CD4-positive, alpha-beta T cell treated with Interleukin-21 for 1 hour (primary cell): ENCODE measurements around the gene DCDC2.
"Not testable (repeated sequence)": the region's sequence is repeated elsewhere in the genome, so short reads cannot be mapped to it uniquely, and the experiment has no call there.

ENCODE experiments used
- DNase-seq: peaks from one replicate; pipeline ENCODE4 v3.0.0-alpha.2; 2020

Gene DCDC2

DNA sequence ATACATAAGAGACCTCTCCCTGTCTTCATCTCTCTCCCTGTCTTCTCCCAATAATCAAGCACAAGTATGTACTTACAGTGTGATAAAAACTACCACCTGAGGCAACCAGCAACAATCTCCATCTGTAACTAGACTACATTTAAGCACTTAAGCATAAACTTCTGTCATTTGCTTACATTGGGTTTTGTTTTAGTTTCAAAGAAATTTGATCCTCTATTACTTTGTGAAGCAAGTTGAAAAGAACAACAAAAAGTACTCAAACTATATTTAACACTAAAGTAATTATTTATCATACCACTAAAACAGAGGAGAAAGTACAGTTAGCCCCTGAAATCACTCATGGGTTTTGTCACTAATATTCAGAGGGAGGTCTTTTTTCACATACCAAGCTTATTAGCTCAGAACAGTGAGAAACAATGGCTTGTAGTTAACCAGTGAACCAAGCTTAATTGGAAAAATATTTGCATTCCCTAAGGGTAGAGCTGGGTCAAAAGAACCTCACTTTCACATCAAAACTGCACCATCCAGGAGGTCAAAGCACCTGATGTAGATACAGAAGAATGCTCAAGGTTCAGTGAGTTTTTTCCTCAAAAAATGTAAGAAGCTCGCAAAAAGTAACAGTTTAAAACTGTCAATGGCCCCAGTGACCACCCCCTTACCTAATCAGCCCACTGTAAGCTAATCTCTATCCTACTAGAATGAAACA is 34.1 kb downstream of the DCDC2 start:
- no peak for DNase-seq

DNA sequence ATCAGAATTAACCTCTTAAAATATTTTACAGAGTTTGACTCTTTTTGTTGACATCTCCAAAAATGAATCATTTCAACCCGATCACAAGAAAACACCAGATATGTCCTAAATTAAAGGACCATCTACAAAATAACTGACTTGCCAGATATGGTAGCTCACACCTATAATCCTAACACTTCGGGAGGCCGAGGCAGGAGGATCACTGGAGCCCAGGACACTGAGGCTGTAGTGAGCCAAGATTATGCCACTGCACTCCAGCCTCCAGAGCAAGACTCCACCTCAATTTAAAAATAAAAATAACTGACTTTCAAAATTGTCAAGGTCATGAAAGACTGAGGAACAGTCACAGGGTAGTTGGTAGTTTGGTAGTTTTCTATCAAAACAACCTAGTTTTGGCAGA is 34.9 kb downstream of the DCDC2 start:
- no peak for DNase-seq

DNA sequence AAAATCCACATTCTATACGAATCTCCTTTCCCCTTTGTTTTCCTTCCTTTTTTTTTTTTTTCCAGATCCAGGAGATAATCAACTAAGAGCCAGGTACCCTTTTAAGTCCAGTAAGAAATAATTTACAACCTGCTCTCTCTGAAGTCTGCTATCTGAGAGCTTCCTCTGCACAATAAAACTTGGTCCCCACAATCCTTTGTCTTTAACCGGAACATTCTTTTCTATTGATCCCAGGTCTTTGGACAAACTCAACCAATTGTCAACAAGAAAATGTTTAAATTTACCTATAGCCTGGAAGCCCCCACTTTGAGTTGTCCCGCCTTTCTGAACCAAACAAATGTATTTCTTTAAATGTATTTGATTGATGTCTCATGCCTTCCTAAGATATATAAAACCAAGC is 35.4 kb downstream of the DCDC2 start:
- not testable (repeated sequence) for DNase-seq

GRCh38 chr6:24321538-24322162 is 36.2 kb downstream of the DCDC2 start:
- DNase-seq: no peak

DNA sequence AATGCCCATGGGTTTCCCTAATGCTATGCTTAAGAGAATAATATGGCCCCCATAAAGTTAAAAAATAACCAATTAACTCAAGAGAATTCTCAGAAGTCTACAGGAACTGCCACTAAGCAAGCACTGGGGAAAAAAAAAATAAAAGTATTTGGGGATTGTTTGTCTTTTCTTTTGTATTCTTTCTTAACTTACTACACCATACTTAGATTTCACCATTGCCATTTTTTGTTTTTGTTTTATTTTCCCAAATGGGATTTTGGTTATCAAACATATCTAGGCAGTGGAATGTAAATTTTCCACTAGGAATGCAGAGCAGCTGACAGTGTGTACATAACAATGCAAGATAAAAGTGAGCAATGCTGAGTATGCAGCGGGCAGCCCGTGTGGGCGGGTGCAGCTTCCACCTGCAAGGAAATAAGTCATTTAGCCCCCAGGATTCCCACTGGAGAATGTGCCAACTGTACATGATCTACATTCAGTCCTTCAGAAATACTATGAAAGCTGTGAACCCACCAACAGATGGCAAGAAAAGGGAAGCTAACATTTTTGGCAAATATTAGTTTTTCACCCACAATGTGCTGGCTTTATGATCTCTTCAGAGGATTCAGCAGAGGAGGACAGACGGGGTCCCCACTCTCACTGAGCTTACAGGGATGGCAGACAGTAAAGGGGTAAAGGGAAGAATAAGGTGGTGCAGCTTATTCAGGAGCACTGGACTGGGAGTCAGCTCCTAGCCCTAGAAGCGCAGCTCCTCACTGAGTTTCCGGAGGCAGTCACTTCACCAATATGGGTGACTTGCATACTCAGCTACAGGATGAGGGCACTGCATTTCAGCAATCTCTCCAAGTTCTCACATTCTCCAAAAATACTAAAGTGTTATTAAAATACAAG is 44.4 kb downstream of the DCDC2 start:
- no peak for DNase-seq

GRCh38 chr6:24311775-24312174 is 46.1 kb downstream of the DCDC2 start:
- DNase-seq: not testable (repeated sequence)

DNA sequence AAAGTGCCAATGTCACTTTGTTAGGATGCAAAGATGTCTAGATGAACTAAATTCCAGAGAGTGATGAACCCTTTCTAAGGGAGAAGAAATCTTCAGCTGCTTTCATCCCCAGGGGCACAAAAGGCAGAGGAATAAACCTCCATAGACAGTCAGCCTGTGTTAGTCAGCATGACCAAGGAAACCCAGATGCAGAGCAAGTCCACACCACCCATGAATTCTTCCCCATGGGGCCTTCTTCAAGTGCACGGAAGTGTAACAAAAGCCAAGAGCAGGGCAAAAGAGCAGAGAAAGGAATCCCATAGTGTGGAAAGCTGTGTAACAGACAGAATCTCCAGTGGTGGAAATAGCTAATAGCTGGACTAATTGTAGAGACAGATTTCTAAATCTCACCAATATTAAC is 50.0 kb downstream of the DCDC2 start:
- DNase-seq: no peak

- no peak for DNase-seq
Measured at GRCh38 chr6:24306936-24307335, 50.9 kb downstream of the DCDC2 start.

GRCh38 chr6:24306038-24306437 is 51.8 kb downstream of the DCDC2 start:
- DNase-seq: no peak

DNA sequence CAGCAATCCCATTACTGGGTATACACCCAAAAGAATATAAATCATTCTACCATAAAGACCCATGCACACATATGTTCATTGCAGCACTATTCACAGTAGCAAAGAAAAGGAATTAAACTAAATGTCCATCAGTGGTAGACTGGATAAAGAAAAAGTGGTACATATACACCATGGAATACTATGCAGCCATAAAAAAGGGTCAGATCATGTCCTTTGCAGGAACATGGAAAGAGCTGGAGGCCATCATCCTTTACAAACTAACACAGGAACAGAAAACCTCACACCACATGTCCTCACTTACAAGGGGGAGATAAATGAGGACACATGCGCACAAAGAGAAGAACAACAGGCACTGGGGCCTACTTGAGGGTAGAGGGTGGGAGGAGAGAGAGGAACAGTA is 60.9 kb downstream of the DCDC2 start:
- DNase-seq: no peak

DNA sequence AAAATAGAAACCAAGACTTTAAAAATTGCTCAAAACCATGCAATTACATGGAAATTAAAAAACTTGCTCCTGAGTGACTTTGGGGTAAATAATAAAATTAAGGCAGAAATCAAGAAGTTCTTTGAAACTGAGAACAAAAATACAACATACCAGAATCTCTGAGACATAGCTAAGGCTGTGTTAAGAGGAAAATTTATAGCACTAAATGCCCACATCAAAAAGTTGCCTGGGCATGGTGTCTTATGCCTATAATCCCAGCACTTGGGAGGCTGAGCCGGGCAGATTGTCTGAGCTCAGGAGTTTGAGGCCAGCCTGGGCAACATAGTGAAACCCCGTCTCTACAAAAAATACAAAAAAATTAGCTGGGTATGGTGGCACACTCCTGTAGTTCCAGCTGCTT is 64.0 kb downstream of the DCDC2 start:
- not testable (repeated sequence) for DNase-seq

DNA sequence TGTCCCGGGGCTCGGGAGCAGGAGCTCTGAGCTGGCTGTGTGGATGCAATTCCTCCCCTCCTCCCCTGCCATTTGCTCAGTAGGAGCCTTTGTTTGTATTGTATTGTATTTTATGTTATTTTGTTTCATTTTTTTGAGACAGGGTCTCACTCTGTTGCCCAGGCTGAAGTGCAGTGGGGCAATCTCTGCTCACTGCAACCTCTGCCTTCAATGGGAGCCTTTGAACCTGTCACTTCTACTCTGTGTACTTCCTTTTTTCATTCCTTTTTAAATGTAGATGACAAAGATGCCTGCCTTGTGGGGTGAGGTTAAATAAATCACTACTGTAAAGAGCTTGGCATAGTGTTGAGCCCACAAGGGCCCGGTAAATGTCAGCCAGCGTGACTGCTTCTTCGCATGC is 70.6 kb downstream of the DCDC2 start:
- DNase-seq: no peak

- no peak for DNase-seq
Measured at GRCh38 chr6:24284006-24284405, 73.9 kb downstream of the DCDC2 start.

DNA sequence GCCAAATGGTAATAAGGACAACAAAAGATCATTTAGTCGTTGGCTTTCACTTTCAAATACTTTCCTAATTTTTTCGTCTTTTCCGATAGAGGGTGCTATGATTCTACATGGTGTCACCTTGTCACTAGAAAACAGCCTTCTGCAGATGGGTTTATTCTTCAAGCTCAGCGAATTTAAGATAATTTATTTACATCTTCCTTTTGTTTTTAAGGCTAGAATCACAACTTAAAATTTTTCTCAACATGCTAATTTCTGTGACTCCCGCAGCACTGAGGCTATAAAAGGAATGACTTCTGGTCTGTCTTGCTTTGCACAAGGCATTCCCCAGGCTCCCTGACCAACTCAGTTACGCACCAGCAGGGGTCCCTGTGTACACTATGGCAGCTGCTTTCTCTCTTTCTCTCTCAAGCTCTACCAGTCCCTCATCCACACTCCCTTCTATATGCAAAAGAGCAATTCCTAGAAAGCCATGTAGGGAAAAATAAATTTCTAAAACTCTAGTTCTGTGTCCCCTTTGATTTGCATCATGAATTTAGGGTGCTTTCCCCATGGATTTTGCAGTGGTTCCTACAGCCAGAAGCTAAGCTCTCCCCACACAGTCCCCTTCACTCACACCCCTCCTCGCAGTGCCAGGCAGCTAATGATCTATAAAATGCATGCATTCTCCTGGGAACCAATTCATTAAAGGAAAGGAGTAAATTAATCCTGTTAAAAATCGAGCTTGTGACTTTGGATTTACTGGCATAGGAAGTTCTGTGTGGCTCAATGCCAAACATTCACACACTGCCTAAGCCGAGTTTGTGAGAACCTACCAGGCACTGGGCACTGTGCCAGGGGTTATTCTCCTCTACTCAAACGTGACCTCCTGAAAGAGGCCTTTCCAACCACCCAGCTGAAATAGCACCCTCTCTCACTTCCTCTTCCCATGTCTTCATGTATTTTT is 74.5 kb downstream of the DCDC2 start:
- peak; percentile 28 for DNase-seq

DNA sequence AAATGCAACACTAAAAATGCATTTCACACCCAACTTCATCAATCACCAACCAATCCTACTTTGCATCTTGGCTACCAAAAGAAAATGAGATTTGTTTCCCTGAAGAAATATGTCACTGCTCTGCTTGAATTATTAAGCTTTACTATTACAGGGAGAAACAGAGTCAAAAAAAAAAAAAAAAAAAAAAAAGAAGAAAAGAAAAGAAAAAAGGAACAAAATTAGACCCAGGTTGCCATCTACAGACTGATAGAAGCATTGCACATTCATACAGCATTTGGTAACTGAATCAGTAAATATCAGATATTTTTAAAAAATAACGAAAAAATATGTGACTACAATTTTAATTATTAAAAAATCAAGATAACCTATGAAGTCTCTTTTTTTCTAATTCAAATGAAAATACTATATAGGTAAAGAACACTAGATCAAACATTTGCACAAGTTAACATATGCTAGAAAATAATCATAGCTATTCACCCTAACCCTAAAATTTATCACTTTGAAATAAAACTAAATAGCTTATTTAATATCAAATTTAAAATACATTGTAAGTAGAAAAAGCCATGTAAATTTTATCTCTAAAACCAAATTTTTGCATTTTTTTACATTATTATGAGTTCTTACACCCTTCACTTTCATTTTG is 83.3 kb downstream of the DCDC2 start:
- no peak for DNase-seq

- no peak for DNase-seq
Measured at GRCh38 chr6:24273096-24273870, 84.6 kb downstream of the DCDC2 start.

DNA sequence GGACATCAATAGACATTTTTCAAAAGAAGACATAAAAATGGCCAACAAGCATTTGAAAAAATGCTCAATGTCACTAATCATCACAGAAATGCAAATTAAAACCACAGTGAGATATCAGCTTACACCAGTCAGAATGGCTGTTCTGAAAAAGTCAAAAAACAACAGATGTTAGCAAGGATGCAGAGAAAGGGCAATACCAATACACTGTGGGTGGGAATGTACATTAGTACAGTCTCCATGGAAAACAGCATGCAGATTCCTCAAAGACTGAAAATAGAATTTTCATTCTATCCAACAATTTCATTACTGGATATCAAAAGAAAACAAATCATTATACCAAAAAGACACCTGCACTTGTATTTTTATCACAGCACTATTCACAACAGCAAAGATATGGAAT is 85.3 kb downstream of the DCDC2 start:
- DNase-seq: no peak

GRCh38 chr6:24272148-24272547 is 85.7 kb downstream of the DCDC2 start:
- DNase-seq: no peak

DNA sequence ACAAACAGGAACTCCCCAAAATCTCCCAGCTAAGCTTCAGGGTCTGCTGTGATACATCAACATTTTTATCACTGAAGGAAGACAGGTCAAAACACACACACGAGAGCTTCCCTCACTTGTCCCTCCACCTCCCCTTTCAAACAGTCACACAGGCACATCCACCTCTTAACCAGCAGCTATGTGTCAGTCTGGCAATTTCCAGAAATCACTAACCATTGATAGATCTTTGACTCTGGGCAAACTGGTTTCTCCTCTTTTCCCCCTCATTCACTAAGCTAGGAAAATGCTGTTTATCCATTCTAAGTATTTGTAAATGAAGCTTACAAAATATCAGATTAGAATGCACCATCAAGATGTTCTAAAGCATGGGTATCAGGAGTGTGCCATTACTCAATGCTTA is 87.8 kb downstream of the DCDC2 start:
- DNase-seq: no peak

- DNase-seq: not testable (repeated sequence)
Measured at GRCh38 chr6:24258214-24258613, 99.6 kb downstream of the DCDC2 start.

DNA sequence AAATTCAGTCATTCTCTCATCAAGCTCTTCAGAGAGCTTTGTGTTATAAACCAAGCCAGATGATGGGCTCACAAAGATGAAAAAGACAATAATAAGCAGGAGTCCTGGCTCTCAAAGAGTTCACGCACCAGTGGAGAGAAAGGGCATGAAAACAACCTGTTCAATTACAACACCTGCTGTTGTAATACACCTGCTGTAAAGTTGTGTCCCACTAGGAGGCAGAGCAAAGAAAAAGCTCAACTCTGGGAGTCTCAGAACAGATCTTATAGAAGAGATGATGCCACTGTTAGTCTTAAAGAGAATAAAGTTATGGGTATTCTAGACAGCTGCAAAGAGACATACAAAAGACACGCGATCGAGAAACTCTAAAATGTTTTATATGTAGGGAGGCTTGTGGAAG is 100.6 kb downstream of the DCDC2 start:
- no peak for DNase-seq
